Measurements from ENCODE around the gene KCNB1.

DNA sequence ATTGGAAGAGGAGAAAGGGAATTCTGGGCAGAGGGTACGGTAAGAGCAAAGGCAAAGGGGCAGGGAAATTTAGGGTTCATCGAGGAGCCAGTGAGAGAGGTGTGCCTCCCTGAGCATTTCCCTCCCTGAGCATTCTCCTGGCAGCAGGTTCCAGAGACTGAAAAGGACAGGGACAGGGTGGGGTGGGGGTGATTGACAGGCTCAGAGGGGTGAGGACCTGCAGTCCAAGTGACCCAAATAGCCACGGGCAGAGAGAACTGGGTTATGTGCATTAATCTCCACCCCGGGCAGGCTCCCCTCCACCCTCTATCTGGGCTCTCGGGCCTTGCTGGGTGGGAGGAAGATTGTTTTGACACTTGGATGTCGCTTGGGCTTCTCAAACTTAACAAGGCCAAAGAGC lies 69.5 kb downstream of the KCNB1 start:
- TF ChIP-seq, protein P1, sequence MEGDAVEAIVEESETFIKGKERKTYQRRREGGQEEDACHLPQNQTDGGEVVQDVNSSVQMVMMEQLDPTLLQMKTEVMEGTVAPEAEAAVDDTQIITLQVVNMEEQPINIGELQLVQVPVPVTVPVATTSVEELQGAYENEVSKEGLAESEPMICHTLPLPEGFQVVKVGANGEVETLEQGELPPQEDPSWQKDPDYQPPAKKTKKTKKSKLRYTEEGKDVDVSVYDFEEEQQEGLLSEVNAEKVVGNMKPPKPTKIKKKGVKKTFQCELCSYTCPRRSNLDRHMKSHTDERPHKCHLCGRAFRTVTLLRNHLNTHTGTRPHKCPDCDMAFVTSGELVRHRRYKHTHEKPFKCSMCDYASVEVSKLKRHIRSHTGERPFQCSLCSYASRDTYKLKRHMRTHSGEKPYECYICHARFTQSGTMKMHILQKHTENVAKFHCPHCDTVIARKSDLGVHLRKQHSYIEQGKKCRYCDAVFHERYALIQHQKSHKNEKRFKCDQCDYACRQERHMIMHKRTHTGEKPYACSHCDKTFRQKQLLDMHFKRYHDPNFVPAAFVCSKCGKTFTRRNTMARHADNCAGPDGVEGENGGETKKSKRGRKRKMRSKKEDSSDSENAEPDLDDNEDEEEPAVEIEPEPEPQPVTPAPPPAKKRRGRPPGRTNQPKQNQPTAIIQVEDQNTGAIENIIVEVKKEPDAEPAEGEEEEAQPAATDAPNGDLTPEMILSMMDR (conservative IDR thresholded peaks at IDR 0.05 in 1 of 2, IDR thresholded peaks at IDR 0.05 in 1 of 2; ENCODE audit: low read depth in 1 of 2, low read length in 2 of 2), result no peak
- no peak for TF ChIP-seq EZH2 (IDR thresholded peaks at IDR 0.05; ENCODE audit: low read length, missing control alignments)

Measured in fibroblast of lung (primary cell).